Measurements from ENCODE around the gene ERC1.
A peak's percentile ranks its signal among the peaks of the same experiment; 100 is the strongest.
"Not testable (repeated sequence)": the region's sequence is repeated elsewhere in the genome, so short reads cannot be mapped to it uniquely, and the experiment has no call there.

The ERC1 gene

GRCh38 chr12:981176-981828 is 9.7 kb upstream of the ERC1 start:
- no peak for DNase-seq (ENCODE audit: insufficient read length, low spot score)
- FAIRE-seq: no peak

DNA sequence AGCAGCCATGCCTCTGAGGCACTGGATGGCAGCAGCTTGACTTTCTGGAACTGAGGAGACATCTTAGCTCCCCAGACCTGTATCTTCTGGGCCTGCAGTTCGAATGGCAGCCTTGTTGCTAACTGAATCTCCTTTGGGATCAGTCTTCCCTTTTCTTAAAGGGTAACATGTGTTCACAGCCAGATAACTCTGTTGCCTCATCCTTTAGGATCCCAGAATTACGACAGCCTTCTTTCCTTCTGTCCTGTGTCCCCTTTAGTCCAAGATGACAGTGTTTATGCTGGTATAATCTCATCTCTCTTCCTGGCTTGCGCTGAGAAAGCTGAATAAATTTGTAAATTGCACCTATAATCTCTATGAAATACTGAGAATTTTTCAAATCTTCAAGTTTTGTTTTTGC is 9.1 kb upstream of the ERC1 start:
- DNase-seq (ENCODE audit: insufficient read length, low spot score) (no peak), FAIRE-seq (no peak)

DNA sequence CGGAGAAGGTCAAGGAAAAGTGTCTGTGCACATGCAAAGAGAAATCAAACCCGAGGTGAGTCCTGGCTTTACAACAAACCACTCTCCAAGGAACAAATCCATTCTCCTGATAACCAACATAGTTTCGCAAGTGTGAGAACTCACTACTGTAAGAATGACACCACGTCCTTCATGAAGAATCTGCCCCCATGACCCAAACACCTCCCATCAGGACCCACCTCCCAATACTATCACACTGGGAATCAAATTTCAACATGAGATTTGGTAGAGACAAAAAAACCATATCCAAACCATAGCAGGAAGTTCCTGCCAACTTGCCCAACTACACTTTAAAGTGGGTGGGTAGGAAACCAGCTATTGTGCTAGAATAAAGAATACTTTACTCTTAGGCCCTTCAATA is 2.4 kb upstream of the ERC1 start:
- FAIRE-seq: no peak
- DNase-seq (ENCODE audit: insufficient read length, low spot score): no peak

- no peak for DNase-seq (ENCODE audit: insufficient read length, low spot score)
Observed at GRCh38 chr12:989051-989450, 2.0 kb upstream of the ERC1 start.

DNA sequence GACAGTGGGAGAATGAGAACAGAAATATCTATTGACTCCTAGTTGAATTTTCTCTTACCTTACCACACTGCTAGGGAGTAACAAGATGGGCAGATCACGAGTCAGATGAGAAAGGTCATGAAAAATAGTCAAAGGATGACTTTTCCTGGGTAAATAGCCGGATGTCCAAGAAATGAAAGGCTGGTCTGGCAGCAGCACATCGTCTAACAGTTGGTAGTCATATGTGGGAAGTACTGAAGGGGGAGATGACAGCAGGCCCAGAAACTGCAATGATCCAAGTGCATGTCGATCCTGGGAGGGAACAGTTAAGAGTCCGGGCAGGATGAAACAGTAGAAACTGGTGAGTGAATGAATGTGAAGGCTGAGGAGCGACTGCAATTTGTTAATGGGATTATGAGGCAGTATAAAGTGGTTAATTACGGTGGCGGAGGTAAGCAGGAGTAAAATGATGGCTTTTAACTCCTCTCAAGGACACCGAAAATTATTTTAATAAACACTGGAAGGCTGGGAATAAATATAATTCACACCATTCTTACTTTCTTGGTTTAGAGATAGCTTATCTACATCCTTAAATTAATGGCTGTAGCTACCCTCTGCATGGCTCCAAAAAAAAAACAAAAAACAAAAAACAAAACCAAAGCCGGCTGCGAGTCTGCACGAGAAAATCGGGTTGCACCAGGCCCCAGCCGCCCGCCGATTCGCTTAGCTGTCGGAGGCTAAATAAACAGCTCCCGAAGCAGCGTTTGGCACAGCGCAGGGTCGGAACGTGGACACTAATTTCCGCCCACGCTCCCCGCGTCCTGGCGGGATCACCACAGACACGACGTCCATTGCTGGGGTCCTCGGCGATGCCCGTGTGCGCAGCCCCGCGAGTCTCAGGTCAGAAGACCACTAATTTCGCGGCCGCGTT is 1.0 kb upstream of the ERC1 start:
- DNase-seq (ENCODE audit: insufficient read length, low spot score): peak; percentile 72
- FAIRE-seq: peak; percentile 58

More at GRCh38 chr12:989051-989450, 2.0 kb upstream of the ERC1 start:
- FAIRE-seq: no peak

DNA sequence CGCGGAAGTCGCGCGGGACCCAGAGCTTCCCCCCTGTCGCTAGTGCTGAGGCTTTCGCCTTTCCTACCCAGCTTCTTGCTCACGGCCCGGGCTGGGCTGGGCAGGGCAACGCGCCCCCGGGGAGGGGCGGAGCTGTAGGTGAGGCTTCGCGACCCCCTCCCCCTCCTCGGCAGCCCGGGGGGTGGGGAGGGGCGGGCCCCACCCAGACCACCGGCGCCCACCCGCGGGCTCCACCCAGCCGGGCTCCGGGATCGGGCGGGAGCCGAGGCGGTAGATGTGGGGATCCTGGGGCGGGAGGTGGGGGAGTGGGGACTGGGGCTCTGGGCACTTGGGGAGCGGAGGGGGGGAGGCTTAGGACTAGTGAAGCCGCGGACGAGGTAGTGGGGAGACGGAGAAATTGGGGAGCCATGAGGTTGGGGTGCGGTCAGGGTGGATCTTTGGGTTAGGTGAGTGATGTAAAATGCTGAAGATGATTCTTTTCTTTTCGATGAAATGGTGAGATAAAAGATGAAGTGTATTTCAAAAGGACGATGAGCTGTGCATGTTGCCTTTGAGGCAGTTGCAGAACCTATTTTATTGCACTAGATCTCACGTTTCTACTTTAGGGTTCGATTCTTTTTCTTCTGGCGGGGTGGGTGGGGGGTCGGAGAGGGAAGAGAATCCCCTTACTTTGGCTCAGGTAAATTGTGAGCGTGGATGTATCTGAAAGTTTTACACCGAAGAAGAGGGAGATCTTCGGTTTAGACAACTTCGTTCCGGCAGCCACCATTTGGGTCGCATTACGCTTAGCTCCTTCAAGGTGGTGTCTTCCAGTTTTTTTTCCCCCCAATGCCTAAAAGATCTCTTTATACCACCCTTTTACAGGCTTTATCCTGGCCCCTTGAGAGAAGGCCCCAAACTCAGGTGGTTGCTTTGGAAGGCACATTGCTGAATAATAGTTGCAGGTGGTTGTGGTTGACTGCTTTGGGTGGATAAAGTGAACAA is 619 bp downstream of the ERC1 start:
- FAIRE-seq (no peak), DNase-seq (ENCODE audit: insufficient read length, low spot score) (peak; percentile 74)

GRCh38 chr12:992647-993046 is 1.6 kb downstream of the ERC1 start:
- no peak for FAIRE-seq
- DNase-seq (ENCODE audit: insufficient read length, low spot score): no peak

GRCh38 chr12:996881-997280 is 5.9 kb downstream of the ERC1 start:
- FAIRE-seq: no peak
- DNase-seq (ENCODE audit: insufficient read length, low spot score): no peak

- DNase-seq (ENCODE audit: insufficient read length, low spot score): no peak
- peak; percentile 9 for FAIRE-seq
Observed at GRCh38 chr12:997505-997904, 6.5 kb downstream of the ERC1 start.

DNA sequence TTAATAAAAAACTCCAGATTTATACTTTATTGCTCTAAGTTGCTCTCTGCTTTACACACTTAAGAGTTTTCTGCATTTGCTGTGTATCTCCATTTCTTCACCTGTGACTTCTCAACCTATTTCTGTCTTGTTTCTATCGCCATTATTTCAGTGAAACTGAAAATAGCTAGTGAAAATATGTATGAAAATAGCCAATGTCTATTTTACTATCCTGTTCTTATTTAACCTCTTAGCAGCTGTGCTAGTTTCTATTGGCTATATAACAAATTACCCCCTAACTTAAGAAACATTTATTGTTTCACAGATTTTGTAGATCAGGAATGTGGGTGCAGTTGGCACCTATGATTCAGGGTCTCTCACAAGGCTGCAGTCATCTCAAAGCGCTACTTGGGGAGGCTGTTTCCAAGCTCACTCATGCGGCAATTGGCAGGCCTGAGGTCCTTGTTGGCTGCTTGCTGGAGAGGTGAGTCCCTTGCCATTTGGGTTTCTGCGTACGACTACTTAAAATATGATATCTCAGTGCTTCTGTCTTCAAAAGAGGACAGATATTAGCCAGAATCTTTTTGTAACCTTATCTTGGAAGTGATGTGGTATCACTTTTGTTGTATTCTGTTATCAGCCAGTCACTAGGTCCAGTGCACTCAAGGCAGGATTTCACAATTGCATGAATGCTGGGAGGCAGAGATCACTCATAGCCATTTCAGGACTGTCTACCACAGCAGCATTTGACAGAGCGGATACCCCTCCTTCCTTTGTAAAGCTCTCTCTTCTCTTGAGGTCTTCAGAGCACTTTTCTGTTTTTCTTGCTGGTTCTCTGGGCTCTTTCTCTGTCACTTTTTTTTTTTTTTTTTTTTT is 7.2 kb downstream of the ERC1 start:
- no peak for FAIRE-seq
- no peak for DNase-seq (ENCODE audit: insufficient read length, low spot score)

GRCh38 chr12:999736-1000135 is 8.7 kb downstream of the ERC1 start:
- not testable (repeated sequence) for FAIRE-seq; DNase-seq (ENCODE audit: insufficient read length, low spot score)

- DNase-seq (ENCODE audit: insufficient read length, low spot score): no peak
- no peak for FAIRE-seq
Observed at GRCh38 chr12:1001507-1001906, 10.5 kb downstream of the ERC1 start.

DNA sequence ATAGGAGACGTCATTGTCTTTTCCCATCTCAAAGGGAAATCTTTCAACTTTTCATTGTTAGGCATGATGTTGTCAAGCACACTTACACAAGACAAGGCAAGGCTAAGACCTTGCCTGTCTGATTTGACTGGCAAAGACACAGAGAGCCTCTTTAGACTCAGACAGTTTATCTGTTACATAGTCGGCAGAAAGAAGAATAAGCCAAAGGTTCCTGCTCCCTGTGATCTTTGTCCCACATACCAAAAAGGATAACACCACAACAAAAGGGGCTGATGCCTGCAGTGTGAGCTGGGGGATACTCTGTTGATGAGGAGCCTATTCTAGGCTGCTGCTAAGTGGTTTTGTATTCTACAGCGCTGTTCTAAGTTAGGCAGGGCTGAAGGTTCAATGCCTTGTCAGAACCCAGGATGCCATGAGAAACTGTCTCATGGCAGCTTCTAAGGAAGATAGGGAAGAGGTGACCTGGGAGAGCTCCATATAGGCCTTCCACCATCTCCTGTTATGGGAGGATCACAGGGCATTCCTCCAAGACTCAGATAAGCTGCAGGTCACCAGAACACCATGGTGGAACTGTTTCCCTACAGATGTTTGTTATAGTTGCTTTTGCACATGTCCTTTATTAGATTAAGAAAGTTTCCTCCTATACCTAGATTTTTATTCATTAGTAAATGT is 12.7 kb downstream of the ERC1 start:
- DNase-seq (ENCODE audit: insufficient read length, low spot score) (no peak), FAIRE-seq (no peak)

- DNase-seq (ENCODE audit: insufficient read length, low spot score) (no peak), FAIRE-seq (no peak)
Observed at GRCh38 chr12:1006255-1006654, 15.2 kb downstream of the ERC1 start.

- DNase-seq (ENCODE audit: insufficient read length, low spot score) (no peak), FAIRE-seq (no peak)
Observed at GRCh38 chr12:1007276-1007675, 16.3 kb downstream of the ERC1 start.

GRCh38 chr12:1007994-1008393 is 17.0 kb downstream of the ERC1 start:
- DNase-seq (ENCODE audit: insufficient read length, low spot score): no peak
- no peak for FAIRE-seq

GRCh38 chr12:1011091-1011490 is 20.1 kb downstream of the ERC1 start:
- FAIRE-seq (no peak), DNase-seq (ENCODE audit: insufficient read length, low spot score) (no peak)

DNA sequence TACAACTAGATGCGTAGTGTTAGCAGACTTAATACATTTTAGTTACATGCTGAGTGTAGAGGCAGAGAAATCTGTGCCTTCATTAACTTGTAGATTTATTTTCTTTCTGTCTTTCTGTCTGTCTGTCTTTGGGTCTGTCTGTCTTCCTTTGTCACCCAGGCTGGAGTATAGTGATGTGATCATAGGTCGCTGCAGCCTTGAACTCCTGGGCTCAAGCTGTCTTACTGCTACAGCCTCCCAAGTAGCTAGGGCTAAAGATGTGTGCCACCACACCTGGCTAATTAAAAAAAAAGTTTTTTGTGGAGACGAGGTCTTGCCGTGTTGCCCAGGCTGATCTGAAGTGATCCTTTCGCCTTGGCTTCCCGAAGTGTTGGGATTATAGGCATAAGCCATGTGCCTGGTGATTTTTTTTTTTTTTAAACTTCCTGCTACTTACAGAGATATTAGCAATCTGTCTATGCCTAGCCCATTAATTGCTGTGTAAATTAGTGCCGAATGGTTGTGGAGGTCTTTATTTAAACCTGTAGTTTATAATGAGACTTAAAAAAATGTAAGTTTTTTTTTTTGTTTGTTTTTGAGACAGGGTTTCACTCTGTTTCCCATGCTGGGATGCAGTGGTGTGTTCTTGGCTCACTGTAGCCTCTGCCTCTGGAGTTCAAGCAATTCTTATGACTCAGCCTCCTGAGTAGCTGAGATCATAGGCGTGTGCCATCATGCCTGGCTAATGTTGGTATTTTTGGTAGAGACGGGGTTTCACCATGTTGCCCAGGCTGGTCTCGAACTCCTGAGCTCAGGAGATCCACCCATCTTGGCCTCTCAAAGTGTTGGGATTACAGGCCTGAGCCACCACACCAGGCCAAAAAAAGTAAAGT is 22.8 kb downstream of the ERC1 start:
- no peak for DNase-seq (ENCODE audit: insufficient read length, low spot score)

More for the DNA sequence above, 22.8 kb downstream of the ERC1 start:
- peak; percentile 69 for FAIRE-seq
